Coronary artery (tissue), 2 donors: ENCODE results near the gene C5orf63.

Experiments
- DNase-seq: peaks from one replicate; pipeline ENCODE4 v3.0.0-alpha.2; 2017; ENCODE audit warnings: low spot score
- H3K27ac ChIP-seq, 2 donors: fragments of 200-600 bp; sonication (generic); one replicate each; pipeline ENCODE4 v1.5.1; 2016 to 2019
- H3K4me3 ChIP-seq: fragments of 200-600 bp; sonication (generic); 2 replicates; pipeline ENCODE4 v1.5.1; 2016; ENCODE audit warnings: mild to moderate bottlenecking, moderate library complexity
- TF ChIP-seq, protein P1 (sequence below): fragments of 200-600 bp; sonication (generic); IDR thresholded peaks from one replicate; pipeline ENCODE4 v1.5.1; 2019; ENCODE audit warnings: antibody characterized with exemption

Gene C5orf63

DNA sequence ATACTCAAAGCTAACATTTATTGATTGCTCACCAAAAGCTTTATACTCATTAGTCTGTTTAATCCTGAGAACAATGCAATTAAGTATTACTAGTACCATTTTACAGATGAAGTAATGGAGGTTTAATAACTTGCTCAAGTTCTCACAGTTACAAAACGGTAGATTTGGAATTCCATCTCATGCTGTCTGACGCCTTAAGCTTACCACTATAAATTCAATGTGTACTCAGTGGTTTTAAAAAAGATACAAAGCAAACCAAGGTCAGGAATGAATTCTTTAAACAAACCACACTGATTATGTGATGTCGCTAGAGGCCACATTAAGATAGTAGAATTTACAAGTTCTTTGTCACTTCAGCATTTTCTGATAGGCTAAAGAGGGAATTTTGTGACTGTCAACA lies 1.2 kb upstream of the C5orf63 start:
- DNase-seq, result no peak
- TF ChIP-seq, protein P1, sequence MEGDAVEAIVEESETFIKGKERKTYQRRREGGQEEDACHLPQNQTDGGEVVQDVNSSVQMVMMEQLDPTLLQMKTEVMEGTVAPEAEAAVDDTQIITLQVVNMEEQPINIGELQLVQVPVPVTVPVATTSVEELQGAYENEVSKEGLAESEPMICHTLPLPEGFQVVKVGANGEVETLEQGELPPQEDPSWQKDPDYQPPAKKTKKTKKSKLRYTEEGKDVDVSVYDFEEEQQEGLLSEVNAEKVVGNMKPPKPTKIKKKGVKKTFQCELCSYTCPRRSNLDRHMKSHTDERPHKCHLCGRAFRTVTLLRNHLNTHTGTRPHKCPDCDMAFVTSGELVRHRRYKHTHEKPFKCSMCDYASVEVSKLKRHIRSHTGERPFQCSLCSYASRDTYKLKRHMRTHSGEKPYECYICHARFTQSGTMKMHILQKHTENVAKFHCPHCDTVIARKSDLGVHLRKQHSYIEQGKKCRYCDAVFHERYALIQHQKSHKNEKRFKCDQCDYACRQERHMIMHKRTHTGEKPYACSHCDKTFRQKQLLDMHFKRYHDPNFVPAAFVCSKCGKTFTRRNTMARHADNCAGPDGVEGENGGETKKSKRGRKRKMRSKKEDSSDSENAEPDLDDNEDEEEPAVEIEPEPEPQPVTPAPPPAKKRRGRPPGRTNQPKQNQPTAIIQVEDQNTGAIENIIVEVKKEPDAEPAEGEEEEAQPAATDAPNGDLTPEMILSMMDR, result no peak
- no peak overlapping the region for H3K27ac ChIP-seq
- H3K4me3 ChIP-seq, result no peak overlapping the region

DNA sequence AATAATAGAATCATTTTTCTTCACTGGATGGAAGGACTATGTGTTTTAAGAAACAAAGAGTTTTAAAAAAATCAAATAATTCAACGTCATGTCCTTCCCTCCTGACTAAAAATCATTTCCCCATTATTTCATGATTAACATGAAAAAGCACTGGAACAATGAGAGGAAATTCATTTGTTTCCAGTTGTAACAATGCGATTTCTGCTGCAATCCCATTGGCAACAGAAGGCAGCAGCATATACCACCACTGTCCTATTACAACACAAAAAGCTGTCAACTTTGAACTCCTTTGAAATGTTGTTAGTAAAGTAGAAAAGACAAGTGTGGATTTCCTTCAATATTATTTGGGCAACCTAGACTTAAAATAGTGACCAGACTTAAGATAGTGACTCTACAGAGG lies 3.1 kb downstream of the C5orf63 start:
- Histone ChIP-seq H3K4me3 (no peak overlapping the region), H3K27ac (no peak overlapping the region)
- TF ChIP-seq, protein P1, result no peak
- no peak for DNase-seq

DNA sequence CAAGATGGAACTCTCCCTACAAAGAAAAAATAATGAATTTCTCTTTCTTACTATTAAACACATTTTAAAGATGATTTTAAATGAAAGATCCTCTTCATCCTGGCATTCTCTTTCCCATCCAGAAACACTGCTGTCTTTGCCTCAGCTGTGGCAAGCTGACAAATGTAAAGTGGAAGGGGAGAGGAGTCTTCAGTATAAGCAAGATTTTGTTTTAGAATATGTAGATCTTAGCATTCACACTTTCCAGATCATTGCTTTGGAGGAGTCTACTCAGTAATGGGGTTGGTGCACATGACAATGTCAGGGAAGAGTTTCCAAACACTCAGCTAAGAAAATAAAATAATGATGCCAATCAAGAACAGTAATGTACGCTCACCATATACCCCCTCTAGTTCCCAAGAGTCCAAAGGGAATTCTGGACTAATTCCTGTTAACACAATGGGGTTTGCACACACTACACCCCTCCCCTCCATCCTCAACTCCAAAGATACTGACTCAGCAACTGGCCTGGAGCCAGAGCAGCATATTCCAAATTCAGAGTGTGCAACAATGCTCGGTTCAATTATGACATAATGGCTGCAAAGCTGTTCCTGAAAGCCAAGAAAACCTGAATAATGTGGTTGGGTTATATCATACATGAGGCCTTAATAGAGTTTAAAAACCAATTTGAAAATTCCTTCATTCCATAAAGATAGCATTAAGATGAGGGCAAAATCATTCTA lies 4.6 kb downstream of the C5orf63 start:
- TF ChIP-seq, protein P1, result no peak
- DNase-seq, result no peak
- no peak overlapping the region for H3K27ac ChIP-seq
- no peak overlapping the region for H3K4me3 ChIP-seq

DNA sequence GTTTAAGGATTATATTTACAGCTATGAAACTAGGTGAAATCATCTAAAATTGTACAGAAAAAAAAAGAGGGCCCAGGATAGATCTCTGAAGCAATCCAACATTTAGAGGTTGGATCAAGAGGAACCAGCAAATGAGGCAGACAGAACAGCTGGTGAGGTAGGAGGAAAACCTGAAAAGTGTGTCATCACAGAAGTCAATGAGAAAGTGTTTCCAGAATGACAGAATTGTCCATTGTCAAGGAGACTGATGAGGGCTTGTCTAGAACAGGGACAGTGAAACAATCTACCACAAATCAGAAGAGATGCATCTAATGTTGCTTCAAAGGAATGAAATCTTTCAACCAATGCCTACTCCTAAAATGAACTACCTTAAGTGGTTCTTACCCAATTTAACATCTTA lies 6.6 kb downstream of the C5orf63 start:
- DNase-seq, result no peak
- TF ChIP-seq, protein P1, result no peak
- Histone ChIP-seq H3K27ac (no peak overlapping the region), H3K4me3 (no peak overlapping the region)

DNA sequence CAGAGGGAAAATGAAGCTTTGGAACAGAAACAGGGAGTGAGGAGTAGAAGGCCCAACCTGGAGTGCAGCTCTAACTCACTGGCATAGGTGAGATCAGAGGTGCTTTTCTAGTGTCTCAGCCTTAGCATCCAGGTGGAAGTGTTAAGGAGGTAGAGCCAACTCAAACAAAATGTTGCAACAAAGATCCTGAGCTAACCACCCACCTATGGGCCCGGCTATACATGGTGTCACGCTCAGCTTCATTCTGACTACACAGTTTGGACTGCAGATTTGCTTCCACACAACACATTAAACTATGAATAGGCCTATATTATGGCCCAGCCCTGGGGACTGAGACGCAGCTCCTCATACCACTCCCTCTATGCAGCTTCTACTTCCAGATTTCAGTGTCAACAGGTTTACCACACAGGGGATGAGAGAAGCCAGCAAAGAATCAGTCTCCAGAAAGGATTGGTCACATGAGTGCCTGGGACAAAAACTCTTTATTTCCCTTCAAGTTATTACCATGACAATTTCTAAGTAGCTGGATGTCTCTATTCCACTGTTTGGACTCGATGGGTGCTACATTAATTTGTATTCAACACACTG lies 9.0 kb downstream of the C5orf63 start:
- H3K27ac ChIP-seq, result no peak overlapping the region
- no peak overlapping the region for H3K4me3 ChIP-seq
- no peak for DNase-seq
- TF ChIP-seq, protein P1, result no peak

DNA sequence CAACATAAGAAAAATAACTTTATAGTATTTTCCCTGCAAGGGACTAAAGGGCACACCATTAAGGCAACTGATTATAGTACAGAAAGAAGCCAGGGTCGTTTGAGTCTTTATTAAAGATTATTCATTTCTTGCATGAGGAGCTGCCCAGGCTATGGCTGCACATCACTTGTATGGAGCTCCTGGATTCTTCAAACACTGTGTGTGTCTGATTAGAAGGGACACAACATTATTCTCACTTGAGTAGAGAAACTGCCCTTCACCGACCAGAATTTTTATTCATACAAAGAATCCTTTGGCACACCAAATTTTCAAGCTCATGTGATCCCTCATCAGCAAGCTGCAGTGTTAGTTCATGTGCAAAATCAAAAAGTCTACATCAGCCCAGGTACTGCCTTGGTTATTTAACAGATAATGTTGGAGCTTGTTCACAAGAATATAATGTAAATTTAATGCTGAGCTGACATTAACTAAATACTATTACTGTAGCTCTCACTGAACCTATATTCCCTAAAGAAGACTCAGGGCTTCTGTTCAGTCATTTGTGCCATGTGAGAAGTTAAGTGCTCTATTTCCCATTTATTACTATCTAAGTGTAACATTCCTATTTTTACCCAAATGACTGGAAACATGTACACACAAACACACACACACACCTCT lies 9.9 kb downstream of the C5orf63 start:
- TF ChIP-seq, protein P1, result no peak
- Histone ChIP-seq H3K4me3 (no peak overlapping the region), H3K27ac (no peak overlapping the region)
- no peak for DNase-seq
